ENCODE results near the gene KIF27.
"Not testable (repeated sequence)": the region's sequence is repeated elsewhere in the genome, so short reads cannot be mapped to it uniquely, and the experiment has no call there.

The KIF27 gene

DNA sequence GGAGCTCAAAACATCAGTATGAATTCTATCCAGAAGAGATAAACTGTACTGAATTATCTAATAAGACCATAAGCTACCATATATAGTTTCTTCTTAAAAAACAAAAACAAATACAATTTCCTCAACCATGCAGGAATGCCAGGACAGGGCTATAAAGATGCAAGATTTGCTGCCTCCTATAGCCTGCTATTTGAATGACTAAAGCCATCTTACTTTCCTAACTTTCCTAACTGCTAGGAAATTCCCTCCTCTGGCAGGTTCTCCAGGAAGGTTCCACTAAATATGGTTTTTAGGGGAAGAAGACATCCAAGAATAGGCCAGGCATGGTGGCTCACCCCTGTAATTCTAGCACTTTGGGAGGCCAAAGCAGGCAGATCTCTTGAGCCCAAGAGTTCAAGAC is 15.1 kb downstream of the KIF27 start:
- TF ChIP-seq, protein P1, sequence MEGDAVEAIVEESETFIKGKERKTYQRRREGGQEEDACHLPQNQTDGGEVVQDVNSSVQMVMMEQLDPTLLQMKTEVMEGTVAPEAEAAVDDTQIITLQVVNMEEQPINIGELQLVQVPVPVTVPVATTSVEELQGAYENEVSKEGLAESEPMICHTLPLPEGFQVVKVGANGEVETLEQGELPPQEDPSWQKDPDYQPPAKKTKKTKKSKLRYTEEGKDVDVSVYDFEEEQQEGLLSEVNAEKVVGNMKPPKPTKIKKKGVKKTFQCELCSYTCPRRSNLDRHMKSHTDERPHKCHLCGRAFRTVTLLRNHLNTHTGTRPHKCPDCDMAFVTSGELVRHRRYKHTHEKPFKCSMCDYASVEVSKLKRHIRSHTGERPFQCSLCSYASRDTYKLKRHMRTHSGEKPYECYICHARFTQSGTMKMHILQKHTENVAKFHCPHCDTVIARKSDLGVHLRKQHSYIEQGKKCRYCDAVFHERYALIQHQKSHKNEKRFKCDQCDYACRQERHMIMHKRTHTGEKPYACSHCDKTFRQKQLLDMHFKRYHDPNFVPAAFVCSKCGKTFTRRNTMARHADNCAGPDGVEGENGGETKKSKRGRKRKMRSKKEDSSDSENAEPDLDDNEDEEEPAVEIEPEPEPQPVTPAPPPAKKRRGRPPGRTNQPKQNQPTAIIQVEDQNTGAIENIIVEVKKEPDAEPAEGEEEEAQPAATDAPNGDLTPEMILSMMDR (IDR thresholded peaks at IDR 0.05; ENCODE audit: insufficient read depth, low read depth, low read length, missing control alignments) = no peak
- DNase-seq (ENCODE audit: low read depth) = no peak
- H3K4me3 ChIP-seq (ENCODE audit: low read depth, low read length) = no peak overlapping the region

DNA sequence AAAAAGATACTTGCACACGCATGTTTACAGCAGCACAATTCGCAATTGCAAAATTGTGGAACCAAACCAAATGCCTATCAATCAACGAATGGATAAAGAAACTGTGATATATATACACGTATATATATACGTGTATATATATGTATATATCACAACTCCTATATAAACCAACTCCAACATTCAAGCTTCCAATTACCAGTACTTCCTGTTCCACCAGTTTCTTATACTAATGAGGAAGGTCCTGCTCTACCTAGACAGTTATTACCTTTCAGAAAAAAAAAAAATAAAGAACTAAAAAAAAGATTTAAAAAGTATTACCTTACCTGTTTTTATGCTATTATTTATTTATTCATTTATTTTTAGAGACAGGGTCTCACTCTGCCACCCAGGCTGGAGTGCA is 20.6 kb downstream of the KIF27 start:
- DNase-seq (ENCODE audit: low read depth); H3K4me3 ChIP-seq (ENCODE audit: low read depth, low read length): not testable (repeated sequence)

DNA sequence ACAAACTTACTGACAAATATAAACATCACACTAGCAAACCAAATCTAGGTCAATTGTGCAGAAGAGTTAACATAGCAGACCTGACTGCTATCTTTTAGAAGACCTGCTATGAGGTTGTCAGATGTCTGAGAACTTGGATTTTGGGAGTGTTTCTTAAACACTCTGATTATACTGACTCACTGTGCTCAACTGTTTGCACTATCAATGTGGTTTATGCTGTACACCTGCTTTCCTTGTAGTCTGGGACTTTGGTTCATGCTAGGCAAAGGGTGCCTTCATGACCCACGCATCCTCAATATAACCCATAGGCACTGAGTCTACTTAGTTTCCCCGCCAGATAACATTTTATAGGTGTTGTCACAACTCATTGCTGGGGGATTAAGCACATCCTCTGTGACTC is 26.9 kb downstream of the KIF27 start:
- not testable (repeated sequence) for H3K4me3 ChIP-seq (ENCODE audit: low read depth, low read length); DNase-seq (ENCODE audit: low read depth)

DNA sequence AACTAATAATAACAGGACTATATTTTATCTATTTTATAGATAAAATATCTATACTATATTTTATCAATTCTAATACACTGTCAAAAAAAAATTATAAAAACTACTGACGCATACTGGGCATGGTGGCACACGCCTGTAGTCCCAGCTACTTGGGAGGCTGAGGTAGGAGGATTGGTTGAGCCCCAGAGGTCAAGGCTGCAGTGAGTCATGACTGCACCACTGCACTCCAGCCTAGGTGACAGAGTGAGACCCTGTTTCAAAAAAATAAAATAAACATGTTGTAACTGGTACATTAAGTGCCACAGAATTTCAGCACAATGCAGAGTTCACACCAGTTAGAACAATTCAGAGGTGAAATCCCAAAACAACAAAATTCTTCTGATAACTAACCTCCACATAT is 34.7 kb downstream of the KIF27 start:
- not testable (repeated sequence) for H3K4me3 ChIP-seq (ENCODE audit: low read depth, low read length); DNase-seq (ENCODE audit: low read depth)

DNA sequence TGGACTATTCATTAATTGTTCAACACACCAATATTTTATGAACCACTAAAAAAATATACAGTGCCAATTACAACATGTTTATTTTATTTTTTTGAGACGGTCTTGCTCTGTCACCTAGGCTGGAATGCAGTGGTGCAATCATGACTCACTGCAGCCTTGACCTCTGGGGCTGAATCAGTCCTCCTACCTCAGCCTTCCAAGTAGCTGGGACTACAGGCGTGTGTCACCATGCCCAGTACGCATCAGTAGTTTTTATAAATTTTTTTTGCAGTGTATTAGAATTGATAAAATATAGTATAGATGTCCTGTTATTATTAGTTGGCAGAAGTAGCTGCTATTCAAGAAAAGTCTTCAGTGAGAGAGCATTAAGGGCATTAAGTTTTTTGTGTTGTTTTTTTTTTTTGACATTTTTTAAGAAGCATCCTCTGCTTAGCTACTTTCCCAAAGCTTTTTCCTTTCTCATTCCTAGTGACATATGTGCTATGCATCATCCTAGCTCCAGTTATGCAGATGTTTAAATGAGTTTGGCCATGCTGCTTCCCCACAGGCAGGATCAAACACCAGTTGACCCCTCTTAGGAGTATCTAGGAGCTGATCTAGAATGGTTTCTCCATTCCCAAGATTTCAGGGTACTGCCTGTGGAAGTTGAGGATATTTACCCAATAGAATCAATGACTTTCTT is 35.5 kb downstream of the KIF27 start:
- not testable (repeated sequence) for H3K4me3 ChIP-seq (ENCODE audit: low read depth, low read length); DNase-seq (ENCODE audit: low read depth)

DNA sequence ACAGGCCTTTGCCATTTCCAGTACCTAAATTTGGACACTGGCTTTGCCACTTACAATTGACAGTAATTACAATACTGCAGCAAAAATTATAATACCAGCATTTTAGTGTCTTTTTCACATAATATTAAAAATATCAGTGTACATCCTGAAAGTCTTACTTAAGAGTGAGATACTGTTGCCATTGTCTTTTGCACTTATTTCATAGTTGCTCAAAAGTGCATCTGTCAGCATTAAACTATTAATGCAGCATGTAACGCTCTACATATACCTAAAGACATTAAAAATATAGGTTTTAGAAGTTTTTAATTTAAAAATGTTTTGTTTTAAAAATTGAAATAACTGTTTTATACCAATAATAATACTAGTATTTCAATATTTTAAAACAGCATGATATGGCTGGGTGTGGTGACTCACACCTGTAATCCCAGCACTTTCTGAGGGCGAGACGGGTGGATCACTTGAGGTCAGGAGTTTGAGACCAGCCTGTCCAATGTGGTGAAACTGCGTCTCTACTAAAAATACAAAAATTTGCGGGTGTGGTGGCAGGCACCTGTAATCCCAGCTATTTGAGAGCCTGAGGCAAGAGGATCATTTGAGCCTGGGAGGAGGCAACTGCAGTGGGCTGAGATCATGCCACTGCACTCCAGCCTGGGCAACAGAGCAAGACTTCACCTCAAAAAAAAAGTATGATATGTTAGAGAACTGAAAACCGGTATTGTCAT is 39.4 kb downstream of the KIF27 start:
- not testable (repeated sequence) for H3K4me3 ChIP-seq (ENCODE audit: low read depth, low read length)

DNA sequence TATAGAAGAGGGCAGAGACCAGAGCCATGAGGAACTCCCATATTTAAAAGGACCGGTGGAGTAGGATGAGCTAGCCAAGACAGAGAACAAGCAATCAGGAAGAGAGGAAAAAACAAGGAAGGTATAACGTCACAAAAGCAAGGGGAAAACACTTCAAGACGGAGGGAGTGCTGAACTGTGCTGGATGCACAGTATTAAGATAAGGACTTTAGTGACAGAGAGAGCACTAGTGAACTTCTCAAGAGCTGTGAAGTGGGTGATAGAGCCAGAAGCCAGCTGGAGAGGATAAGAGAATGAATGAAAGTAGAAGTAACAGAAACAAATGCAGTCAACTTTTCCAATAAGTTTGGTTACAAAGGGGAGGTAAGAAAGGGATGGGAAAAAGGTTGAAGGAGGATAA is 45.7 kb downstream of the KIF27 start:
- DNase-seq (ENCODE audit: low read depth); H3K4me3 ChIP-seq (ENCODE audit: low read depth, low read length): not testable (repeated sequence)

More for the DNA sequence above, 39.4 kb downstream of the KIF27 start:
- DNase-seq (ENCODE audit: low read depth) = not testable (repeated sequence)

DNA sequence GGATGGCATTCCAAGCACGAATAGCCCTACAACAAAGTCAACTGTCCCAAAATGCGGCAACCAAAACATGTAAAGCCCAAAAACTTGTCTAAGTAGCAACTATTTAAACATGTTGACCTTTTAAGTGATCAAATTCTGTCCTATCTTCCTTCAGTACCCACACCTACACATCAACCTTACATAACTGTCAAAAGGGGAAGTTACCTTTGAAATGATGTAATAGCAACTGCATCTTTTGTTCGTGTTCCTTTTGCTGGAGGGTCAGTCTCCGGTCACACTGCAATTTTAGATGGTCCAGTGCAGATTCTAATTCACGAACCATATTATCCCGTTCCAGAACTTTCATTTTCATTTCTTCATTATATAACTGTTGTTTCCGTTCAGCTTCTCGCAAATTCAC is 71.3 kb downstream of the KIF27 start:
- H3K4me3 ChIP-seq (ENCODE audit: low read depth, low read length) = not testable (repeated sequence)
- DNase-seq (ENCODE audit: low read depth) = peak; percentile 2

DNA sequence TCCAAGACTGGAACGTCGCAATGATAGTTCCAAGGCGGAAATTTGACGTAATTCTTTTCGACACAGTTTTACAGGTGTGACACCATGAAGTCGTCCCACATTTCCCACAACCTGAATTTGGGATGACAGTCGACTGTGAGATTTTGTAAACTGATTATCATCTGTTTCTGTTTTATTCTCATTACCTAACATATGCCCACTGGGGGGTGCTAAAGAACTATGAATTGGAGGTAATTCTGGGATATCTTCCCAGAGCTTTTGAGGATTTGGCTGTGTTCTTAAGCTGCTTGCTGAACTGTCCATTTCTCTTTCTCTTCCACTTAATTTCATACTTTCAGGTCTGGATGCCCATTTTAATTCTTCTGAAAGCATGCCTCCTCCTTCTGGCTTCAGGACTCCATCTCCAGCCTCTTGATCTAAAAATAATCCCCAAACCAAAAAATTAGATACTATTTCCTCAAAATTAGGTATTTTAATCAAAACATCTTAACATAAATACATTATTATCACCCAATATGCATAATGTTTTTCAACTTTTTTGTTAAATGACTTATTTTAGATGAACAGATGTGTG is 84.1 kb downstream of the KIF27 start:
- H3K4me3 ChIP-seq (ENCODE audit: low read depth, low read length); DNase-seq (ENCODE audit: low read depth): not testable (repeated sequence)

DNA sequence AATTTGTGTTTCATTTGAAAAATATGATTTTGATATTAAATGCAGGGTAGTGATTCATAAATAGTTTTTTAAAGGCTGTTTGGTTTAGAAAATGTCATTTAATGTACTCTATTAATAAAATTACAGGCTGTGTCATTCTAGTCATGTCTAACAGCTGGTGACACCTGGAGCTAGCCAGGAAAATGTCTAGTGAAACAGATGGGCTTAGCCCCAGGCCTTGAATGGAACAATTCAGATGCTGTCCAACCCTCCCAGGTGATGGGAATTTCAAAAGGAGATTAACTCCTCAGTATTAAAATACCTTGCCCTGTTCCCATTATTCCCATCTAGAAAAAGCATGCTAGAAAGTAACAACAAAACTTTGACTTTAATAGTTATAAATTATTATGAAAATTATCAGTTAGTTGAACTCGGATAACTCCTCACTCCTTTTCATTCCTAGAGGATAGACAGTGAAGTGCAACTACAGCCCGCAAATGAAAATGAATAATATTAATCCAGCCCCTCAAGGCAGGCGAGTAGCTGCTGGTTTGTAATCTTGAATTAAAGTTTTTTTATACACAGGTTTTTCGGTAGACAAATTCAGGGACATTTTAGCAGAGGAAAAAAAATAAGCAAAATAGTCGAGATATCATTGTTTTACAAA is 90.7 kb downstream of the KIF27 start:
- H3K4me3 ChIP-seq (ENCODE audit: low read depth, low read length); DNase-seq (ENCODE audit: low read depth): not testable (repeated sequence)

DNA sequence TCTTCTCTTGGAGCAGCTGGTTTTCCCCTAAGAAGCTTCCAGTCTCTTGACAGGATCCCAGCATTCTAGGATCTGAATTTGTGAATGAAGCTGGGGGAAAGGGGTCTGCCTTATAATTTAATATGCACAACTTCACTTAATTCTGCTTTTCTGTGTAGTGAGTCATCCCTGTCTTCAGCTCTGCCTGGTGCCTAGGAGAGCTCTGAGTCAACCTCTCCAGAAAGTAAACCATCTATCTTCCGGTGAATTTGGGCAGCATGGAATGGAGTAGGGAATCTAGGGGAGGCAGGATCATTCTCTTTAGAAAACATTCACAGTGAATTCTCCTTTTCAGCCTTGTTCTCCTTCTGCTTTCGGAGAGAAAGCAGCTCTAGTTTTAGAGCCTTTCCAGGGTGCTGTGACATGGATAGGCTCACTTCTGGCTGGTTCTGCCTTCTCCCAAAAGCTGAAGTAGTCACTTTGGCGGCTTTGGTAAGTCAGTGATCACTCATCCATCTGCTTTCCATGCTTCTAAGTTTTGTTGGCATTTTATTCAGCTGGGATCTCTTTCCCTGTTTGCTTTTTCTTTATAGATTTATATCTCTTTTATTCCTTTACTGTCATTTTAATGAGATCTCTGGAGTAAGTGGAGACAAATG is 96.1 kb downstream of the KIF27 start:
- not testable (repeated sequence) for H3K4me3 ChIP-seq (ENCODE audit: low read depth, low read length)

DNA sequence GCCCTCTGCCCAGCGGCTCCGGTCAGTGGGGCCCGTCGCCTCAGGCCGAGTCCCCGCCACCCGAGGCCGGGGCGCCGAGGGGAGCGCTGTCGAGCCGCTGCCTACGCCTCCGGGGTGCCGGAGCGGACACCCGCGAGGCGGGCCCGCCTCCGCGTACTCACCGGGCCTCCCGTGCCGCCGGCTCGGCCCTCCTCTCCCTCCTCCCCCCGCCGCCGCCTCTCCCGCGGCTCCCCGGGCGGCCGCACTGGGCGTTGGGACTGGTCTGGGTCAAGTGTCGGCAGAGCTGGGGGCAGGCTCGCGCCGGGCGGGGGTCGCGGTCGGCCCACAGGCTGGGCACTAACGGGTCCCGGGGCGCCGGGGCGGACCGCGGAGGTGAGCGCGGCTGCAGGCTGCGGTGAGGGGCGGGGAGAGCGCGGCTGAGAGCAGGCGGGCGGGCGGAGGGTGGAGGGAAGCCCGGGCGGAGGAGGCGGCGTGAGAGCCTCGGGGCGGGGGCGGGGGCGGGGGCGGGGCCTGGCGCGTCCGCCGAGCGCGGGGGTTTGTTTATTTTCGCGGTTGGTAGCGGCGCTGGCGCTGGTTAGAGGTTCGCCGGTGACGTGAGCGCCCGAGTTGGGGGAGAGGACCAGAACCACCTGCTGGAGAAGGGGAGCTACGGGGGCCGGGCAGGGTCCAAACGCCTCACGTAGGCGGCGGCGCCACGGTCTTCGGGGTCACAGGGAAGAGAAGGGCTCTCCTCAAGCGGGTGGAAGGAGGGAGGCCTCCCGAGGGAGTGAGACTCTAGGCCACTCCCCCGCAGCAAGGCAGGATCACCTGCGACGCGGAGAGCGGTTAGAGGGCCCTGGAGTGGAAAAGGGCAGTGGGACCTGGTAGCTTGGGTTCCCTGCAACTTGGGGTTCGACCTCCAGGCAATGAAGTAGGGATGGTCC is 103.6 kb downstream of the KIF27 start, which contains the start of gene GKAP1:
Gene GKAP1, minus strand, starts transcription at position 414 of the 923 bp plus-strand sequence. CDS start 11,252 bp downstream, outside the sequence.
- H3K4me3 ChIP-seq (ENCODE audit: low read depth, low read length) = peak within 1 kb of the TSS; percentile 76
- peak; percentile 83 for DNase-seq (ENCODE audit: low read depth)
- TF ChIP-seq, protein P1 (IDR thresholded peaks at IDR 0.05; ENCODE audit: insufficient read depth, low read depth, low read length, missing control alignments) = peak; percentile 24

More for the DNA sequence above, 96.1 kb downstream of the KIF27 start:
- DNase-seq (ENCODE audit: low read depth) = not testable (repeated sequence)

DNA sequence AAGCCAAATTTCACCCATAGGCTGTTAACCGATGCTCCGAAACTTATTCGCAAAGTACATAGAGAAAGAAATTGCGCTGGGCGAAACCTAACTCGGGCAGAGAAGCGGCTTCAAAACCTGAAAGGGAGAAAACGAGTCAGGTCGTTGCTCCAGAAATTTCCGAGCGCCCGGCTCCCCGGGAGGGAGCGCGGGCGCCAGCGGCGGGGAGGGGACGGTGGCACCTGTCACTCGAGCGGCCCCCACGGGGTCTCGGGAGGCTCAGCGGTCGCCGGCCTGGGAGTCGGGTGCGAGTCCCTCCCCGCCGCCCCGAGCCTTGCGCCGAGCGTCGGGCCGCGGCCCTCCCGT is 104.2 kb downstream of the KIF27 start:
- H3K4me3 ChIP-seq (ENCODE audit: low read depth, low read length) = peak overlapping the region; percentile 76
- DNase-seq (ENCODE audit: low read depth) = not testable (repeated sequence)

DNA sequence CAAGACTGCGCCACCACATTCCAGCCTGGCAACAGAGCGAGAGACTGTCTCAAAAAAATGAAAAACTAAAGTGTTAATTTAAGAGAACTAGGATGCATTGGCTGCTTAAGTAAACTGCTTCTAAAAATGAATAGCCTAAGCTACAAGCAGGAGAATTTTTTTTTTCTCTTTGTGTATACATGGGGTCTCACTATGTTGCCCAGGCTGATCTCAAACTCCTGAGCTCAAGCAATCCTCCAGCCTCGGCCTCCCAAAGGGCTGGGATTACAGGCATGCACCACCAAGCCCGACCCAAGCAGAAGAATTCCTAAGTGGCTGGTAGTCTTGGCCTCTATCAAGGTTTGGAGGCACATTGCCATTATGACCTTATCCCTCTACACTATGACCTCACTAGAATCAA is 106.1 kb downstream of the KIF27 start:
- H3K4me3 ChIP-seq (ENCODE audit: low read depth, low read length); DNase-seq (ENCODE audit: low read depth): not testable (repeated sequence)

DNA sequence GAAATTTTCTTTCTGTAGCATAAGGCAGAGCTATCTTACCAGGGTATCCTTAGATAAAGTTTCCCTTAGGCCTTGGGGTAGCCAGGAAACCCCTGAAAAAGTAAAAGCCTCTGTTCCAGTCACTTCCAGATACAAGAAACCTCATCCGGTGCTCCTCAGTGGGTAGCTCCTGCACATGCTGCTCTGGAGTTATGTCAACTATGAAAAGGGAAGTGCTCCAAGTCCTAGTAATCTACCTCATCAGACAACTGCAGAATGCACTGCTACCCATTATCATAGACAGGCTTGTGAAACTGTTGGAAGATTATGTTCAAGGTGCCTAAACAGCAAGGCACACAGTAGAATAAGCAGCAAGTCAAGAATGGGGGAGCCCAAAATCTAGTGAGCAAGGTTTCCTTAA is 112.0 kb downstream of the KIF27 start:
- not testable (repeated sequence) for DNase-seq (ENCODE audit: low read depth); H3K4me3 ChIP-seq (ENCODE audit: low read depth, low read length)

Measured in GM12865 (cell line).